Measurements from ENCODE around the gene GALNT9.

GALNT9 gene

GRCh38 chr12:132249689-132250478 lies 79.5 kb downstream of the GALNT9 start:
- Histone ChIP-seq H2AK5ac (ENCODE audit: low read length, severe bottlenecking) (no peak overlapping the region), H3K27me3 (ENCODE audit: control insufficient read depth in 1 of 2, insufficient read depth in 1 of 2, low read length in 2 of 2) (peaks cover 6 to 48% of the 10 kb centered on the region in 2 experiments), H3K14ac (ENCODE audit: low read length in 2 of 2) (no peak overlapping the region), H2AFZ (ENCODE audit: low read depth, low read length) (no peak overlapping the region), H3K36me3 (ENCODE audit: control insufficient read depth in 1 of 2, insufficient read depth in 2 of 2, low read depth in 1 of 2, low read length in 2 of 2) (no peaks in the 10 kb centered on the region), H3K9me3 (ENCODE audit: control insufficient read depth, low read length) (no peaks in the 10 kb centered on the region), H3K9ac (ENCODE audit: low read length) (no peak overlapping the region), H3K23ac (ENCODE audit: low read length in 2 of 2) (no peak overlapping the region), H2BK120ac (ENCODE audit: low read depth, low read length) (no peak overlapping the region), H3K4ac (ENCODE audit: low read depth in 1 of 2, low read length in 2 of 2) (no peak overlapping the region), H3K4me2 (ENCODE audit: low read length, poor library complexity, severe bottlenecking) (no peak overlapping the region), H3K4me1 (ENCODE audit: control insufficient read depth, insufficient read depth, low read depth, low read length) (peaks cover 6% of the 10 kb centered on the region), H2BK5ac (ENCODE audit: low read depth, low read length, poor library complexity, severe bottlenecking) (no peak overlapping the region), H2BK15ac (ENCODE audit: low read depth, poor library complexity, severe bottlenecking) (no peak overlapping the region), H4K8ac (ENCODE audit: low read length) (no peak overlapping the region), H2BK12ac (ENCODE audit: low read length in 2 of 2) (no peak overlapping the region), H3K27ac (ENCODE audit: low read length, poor library complexity, severe bottlenecking) (no peak overlapping the region), H4K91ac (ENCODE audit: low read length) (no peak overlapping the region), H3K4me3 (ENCODE audit: insufficient read depth in 1 of 2, low read depth in 1 of 2, low read length in 2 of 2) (no peak overlapping the region), H3K18ac (ENCODE audit: low read depth in 1 of 2, low read length in 2 of 2) (no peak overlapping the region), H3K79me1 (replicated peaks; ENCODE audit: low read length, poor library complexity, severe bottlenecking) (no peaks in the 10 kb centered on the region)
- 88% methylated on average over 35 of the region's 39 CpGs for WGBS
- DNase-seq = no peak

DNA sequence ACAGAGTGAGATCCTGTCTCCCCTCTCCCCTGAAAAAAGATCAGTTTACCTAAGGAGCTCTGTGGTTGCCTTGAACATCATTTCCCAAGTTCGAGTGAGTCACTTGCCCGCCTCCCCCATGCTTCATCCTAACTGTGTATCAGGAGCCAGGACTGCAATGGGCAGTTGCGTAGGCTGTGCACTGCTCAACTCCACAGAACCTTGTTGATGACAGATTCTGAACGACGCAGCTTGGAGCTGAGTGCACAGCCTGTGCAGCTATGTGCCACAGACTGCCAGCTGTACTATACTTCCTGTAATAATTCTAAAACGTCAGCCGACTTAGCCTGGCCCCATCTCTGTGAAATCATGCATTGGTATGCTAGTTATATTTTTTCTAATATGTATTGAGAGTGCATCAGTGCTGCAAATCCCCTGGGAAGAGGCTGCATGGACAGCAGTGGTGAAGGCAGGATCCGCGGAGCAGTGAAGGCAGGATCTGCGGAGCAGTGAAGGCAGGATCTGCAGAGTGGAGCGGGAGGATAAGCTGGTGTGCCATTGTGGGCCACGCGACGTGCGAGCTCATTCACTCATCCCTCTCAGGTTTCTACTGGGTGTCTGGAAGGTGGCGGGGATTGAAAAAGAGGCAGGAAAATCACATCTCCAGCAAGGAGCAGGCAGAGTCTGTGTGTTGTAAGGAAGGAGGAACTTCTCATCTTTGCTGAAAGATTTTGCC lies 80.8 kb downstream of the GALNT9 start:
- Histone ChIP-seq H3K4me3 (ENCODE audit: insufficient read depth in 1 of 2, low read depth in 1 of 2, low read length in 2 of 2) (no peak overlapping the region), H2BK12ac (ENCODE audit: low read length in 2 of 2) (no peak overlapping the region), H3K36me3 (ENCODE audit: control insufficient read depth in 1 of 2, insufficient read depth in 2 of 2, low read depth in 1 of 2, low read length in 2 of 2) (no peaks in the 10 kb centered on the region), H3K4me1 (ENCODE audit: control insufficient read depth, insufficient read depth, low read depth, low read length) (peaks cover 6% of the 10 kb centered on the region), H3K9me3 (ENCODE audit: control insufficient read depth, low read length) (no peaks in the 10 kb centered on the region), H3K4me2 (ENCODE audit: low read length, poor library complexity, severe bottlenecking) (no peak overlapping the region), H2BK120ac (ENCODE audit: low read depth, low read length) (no peak overlapping the region), H3K27ac (ENCODE audit: low read length, poor library complexity, severe bottlenecking) (no peak overlapping the region), H3K9ac (ENCODE audit: low read length) (no peak overlapping the region), H3K4ac (ENCODE audit: low read depth in 1 of 2, low read length in 2 of 2) (no peak overlapping the region), H3K27me3 (ENCODE audit: control insufficient read depth in 1 of 2, insufficient read depth in 1 of 2, low read length in 2 of 2) (peaks cover 0 to 39% of the 10 kb centered on the region in 2 experiments), H3K79me1 (replicated peaks; ENCODE audit: low read length, poor library complexity, severe bottlenecking) (no peaks in the 10 kb centered on the region), H4K8ac (ENCODE audit: low read length) (no peak overlapping the region), H2AFZ (ENCODE audit: low read depth, low read length) (no peak overlapping the region), H3K14ac (ENCODE audit: low read length in 2 of 2) (no peak overlapping the region), H2AK5ac (ENCODE audit: low read length, severe bottlenecking) (no peak overlapping the region), H3K18ac (ENCODE audit: low read depth in 1 of 2, low read length in 2 of 2) (no peak overlapping the region), H2BK15ac (ENCODE audit: low read depth, poor library complexity, severe bottlenecking) (no peak overlapping the region), H2BK5ac (ENCODE audit: low read depth, low read length, poor library complexity, severe bottlenecking) (no peak overlapping the region), H4K91ac (ENCODE audit: low read length) (no peak overlapping the region), H3K23ac (ENCODE audit: low read length in 2 of 2) (no peak overlapping the region)
- WGBS = 72% methylated on average over 16 of the region's 16 CpGs
- no peak for DNase-seq

GRCh38 chr12:132247718-132248452 lies 81.5 kb downstream of the GALNT9 start:
- no peak overlapping the region for H3K4ac ChIP-seq (ENCODE audit: low read depth in 1 of 2, low read length in 2 of 2)
- H2BK15ac ChIP-seq (ENCODE audit: low read depth, poor library complexity, severe bottlenecking) = no peak overlapping the region
- H2BK120ac ChIP-seq (ENCODE audit: low read depth, low read length) = no peak overlapping the region
- peak overlapping the region in 1 of 2 experiments; percentile 40 for H3K23ac ChIP-seq (ENCODE audit: low read length in 2 of 2)
- H3K27me3 ChIP-seq (ENCODE audit: control insufficient read depth in 1 of 2, insufficient read depth in 1 of 2, low read length in 2 of 2) = peaks cover 0 to 38% of the 10 kb centered on the region in 2 experiments
- no peak for DNase-seq
- H3K4me1 ChIP-seq (ENCODE audit: control insufficient read depth, insufficient read depth, low read depth, low read length) = peaks cover 6% of the 10 kb centered on the region
- no peak overlapping the region for H3K9ac ChIP-seq (ENCODE audit: low read length)
- no peak overlapping the region for H3K27ac ChIP-seq (ENCODE audit: low read length, poor library complexity, severe bottlenecking)
- no peaks in the 10 kb centered on the region for H3K9me3 ChIP-seq (ENCODE audit: control insufficient read depth, low read length)
- no peaks in the 10 kb centered on the region for H3K79me1 ChIP-seq (replicated peaks; ENCODE audit: low read length, poor library complexity, severe bottlenecking)
- H2AK5ac ChIP-seq (ENCODE audit: low read length, severe bottlenecking) = no peak overlapping the region
- 93% methylated on average over 35 of the region's 35 CpGs for WGBS
- no peaks in the 10 kb centered on the region for H3K36me3 ChIP-seq (ENCODE audit: control insufficient read depth in 1 of 2, insufficient read depth in 2 of 2, low read depth in 1 of 2, low read length in 2 of 2)
- no peak overlapping the region for H4K91ac ChIP-seq (ENCODE audit: low read length)
- no peak overlapping the region for H3K4me2 ChIP-seq (ENCODE audit: low read length, poor library complexity, severe bottlenecking)
- H2BK12ac ChIP-seq (ENCODE audit: low read length in 2 of 2) = no peak overlapping the region
- H3K18ac ChIP-seq (ENCODE audit: low read depth in 1 of 2, low read length in 2 of 2) = no peak overlapping the region
- no peak overlapping the region for H2BK5ac ChIP-seq (ENCODE audit: low read depth, low read length, poor library complexity, severe bottlenecking)
- H3K14ac ChIP-seq (ENCODE audit: low read length in 2 of 2) = no peak overlapping the region
- no peak overlapping the region for H2AFZ ChIP-seq (ENCODE audit: low read depth, low read length)
- H4K8ac ChIP-seq (ENCODE audit: low read length) = no peak overlapping the region
- H3K4me3 ChIP-seq (ENCODE audit: insufficient read depth in 1 of 2, low read depth in 1 of 2, low read length in 2 of 2) = no peak overlapping the region
